ENCODE measurements around the gene CELF2. TPM values are rescaled to one million over a fixed set of nuclear protein-coding genes. Genes with fewer than 3 reads are reported as not detected.

The CELF2 gene
- polyA plus RNA-seq, 1 donor from 2014 or later = 55.5 TPM

- no peaks in the 10 kb centered on the region for H4K20me1 ChIP-seq (ENCODE audit: insufficient read depth)
- peaks cover 39% of the 10 kb centered on the region for H3K79me2 ChIP-seq (replicated peaks; ENCODE audit: insufficient read depth, low read length)
- TF ChIP-seq MXI1 (conservative IDR thresholded peaks at IDR 0.05; ENCODE audit: poor library complexity, severe bottlenecking) (no peak), POLR2AphosphoS5 (IDR thresholded peaks at IDR 0.05) (no peak), EZH2 (IDR thresholded peaks at IDR 0.05; ENCODE audit: borderline replicate concordance, insufficient read depth, low read length, poor library complexity, severe bottlenecking) (no peak), SMC3 (conservative IDR thresholded peaks at IDR 0.05; ENCODE audit: poor library complexity) (no peak), RAD21 (conservative IDR thresholded peaks at IDR 0.05) (no peak), EP300 (conservative IDR thresholded peaks at IDR 0.05; ENCODE audit: poor library complexity, severe bottlenecking) (no peak), TAF1 (IDR thresholded peaks at IDR 0.05; ENCODE audit: low read depth) (no peak), REST (IDR thresholded peaks at IDR 0.05; ENCODE audit: borderline replicate concordance) (no peak)
- no peaks in the 10 kb centered on the region for H3K9me2 ChIP-seq (ENCODE audit: insufficient read depth, low read length)
- H3K9ac ChIP-seq (ENCODE audit: low read length) = no peak overlapping the region
- no peaks in the 10 kb centered on the region for H3K9me3 ChIP-seq (ENCODE audit: low read length)
- no peaks in the 10 kb centered on the region for H3K27me3 ChIP-seq (ENCODE audit: insufficient read depth, low read depth, low read length)
- H2AFZ ChIP-seq (ENCODE audit: low read depth, low read length) = no peak overlapping the region
- H3K27ac ChIP-seq (ENCODE audit: low read length) = no peak overlapping the region
- H3F3A ChIP-seq (ENCODE audit: insufficient read depth, low read length, poor library complexity, severe bottlenecking) = no peaks in the 10 kb centered on the region
- H3K36me3 ChIP-seq (ENCODE audit: insufficient read depth, low read length) = peaks cover 18% of the 10 kb centered on the region
- no peak overlapping the region for H3K4me3 ChIP-seq (ENCODE audit: low read length)
- H3K4me2 ChIP-seq (ENCODE audit: low read length) = no peak overlapping the region
Measured at GRCh38 chr10:11177926-11178471, 160.3 kb downstream of the CELF2 start.

GRCh38 chr10:11178606-11179515 is 161.2 kb downstream of the CELF2 start:
- H3K4me2 ChIP-seq (ENCODE audit: low read length) = no peak overlapping the region
- H3F3A ChIP-seq (ENCODE audit: insufficient read depth, low read length, poor library complexity, severe bottlenecking) = no peaks in the 10 kb centered on the region
- peaks cover 37% of the 10 kb centered on the region for H3K79me2 ChIP-seq (replicated peaks; ENCODE audit: insufficient read depth, low read length)
- H3K4me3 ChIP-seq (ENCODE audit: low read length) = no peak overlapping the region
- TF ChIP-seq EZH2 (IDR thresholded peaks at IDR 0.05; ENCODE audit: borderline replicate concordance, insufficient read depth, low read length, poor library complexity, severe bottlenecking) = no peak
- no peak for TF ChIP-seq TAF1 (IDR thresholded peaks at IDR 0.05; ENCODE audit: low read depth)
- no peak for TF ChIP-seq RAD21 (conservative IDR thresholded peaks at IDR 0.05)
- TF ChIP-seq CTCF (IDR thresholded peaks at IDR 0.05; ENCODE audit: poor library complexity, severe bottlenecking) = no peak
- TF ChIP-seq EP300 (conservative IDR thresholded peaks at IDR 0.05; ENCODE audit: poor library complexity, severe bottlenecking) = no peak
- TF ChIP-seq MXI1 (conservative IDR thresholded peaks at IDR 0.05; ENCODE audit: poor library complexity, severe bottlenecking) = no peak
- TF ChIP-seq SMC3 (conservative IDR thresholded peaks at IDR 0.05; ENCODE audit: poor library complexity) = no peak
- TF ChIP-seq POLR2AphosphoS5 (IDR thresholded peaks at IDR 0.05) = no peak
- TF ChIP-seq REST (IDR thresholded peaks at IDR 0.05; ENCODE audit: borderline replicate concordance) = no peak
- peaks cover 18% of the 10 kb centered on the region for H3K36me3 ChIP-seq (ENCODE audit: insufficient read depth, low read length)
- H4K20me1 ChIP-seq (ENCODE audit: insufficient read depth) = no peaks in the 10 kb centered on the region
- H3K9ac ChIP-seq (ENCODE audit: low read length) = no peak overlapping the region
- H3K9me3 ChIP-seq (ENCODE audit: low read length) = no peaks in the 10 kb centered on the region
- H2AFZ ChIP-seq (ENCODE audit: low read depth, low read length) = no peak overlapping the region
- H3K27ac ChIP-seq (ENCODE audit: low read length) = no peak overlapping the region
- no peaks in the 10 kb centered on the region for H3K27me3 ChIP-seq (ENCODE audit: insufficient read depth, low read depth, low read length)
- H3K9me2 ChIP-seq (ENCODE audit: insufficient read depth, low read length) = no peaks in the 10 kb centered on the region
